ENCODE measurements around the gene KBTBD3.
"Not testable (repeated sequence)": the region's sequence is repeated elsewhere in the genome, so short reads cannot be mapped to it uniquely, and the experiment has no call there.

Gene KBTBD3

DNA sequence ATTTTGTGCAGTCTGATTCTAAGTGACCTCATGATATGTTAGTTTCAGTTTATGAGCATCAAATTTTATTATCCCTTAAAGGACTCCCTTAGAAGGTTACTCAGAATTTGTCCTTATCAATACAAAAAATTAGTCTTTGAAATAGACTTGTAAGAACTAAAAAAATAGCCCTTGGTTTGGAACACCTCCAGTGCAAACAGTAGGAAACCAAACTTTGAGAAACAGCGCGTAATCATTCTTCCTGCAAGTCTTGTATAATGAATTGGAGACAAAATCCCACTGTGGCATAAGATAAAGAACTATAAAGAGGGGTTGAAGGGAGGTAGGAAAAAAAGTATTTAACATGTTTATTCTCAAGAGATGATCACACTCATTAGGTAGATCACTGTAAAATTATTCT, 44.3 kb downstream of the KBTBD3 start:
- no peak overlapping the region for H3K4me3 Mint-ChIP-seq
- no peaks in the 10 kb centered on the region for H3K36me3 Mint-ChIP-seq (ENCODE audit: low read depth)
- no peak overlapping the region for H3K27ac Mint-ChIP-seq
- peaks cover under 1% of the 10 kb centered on the region for H3K9me3 Mint-ChIP-seq
- H3K27me3 Mint-ChIP-seq = peaks cover 6% of the 10 kb centered on the region
- no peaks in the 10 kb centered on the region for H3K4me1 Mint-ChIP-seq (ENCODE audit: low read depth)
- intact Hi-C loops (cut with micrococcal nuclease) = no loop called here

DNA sequence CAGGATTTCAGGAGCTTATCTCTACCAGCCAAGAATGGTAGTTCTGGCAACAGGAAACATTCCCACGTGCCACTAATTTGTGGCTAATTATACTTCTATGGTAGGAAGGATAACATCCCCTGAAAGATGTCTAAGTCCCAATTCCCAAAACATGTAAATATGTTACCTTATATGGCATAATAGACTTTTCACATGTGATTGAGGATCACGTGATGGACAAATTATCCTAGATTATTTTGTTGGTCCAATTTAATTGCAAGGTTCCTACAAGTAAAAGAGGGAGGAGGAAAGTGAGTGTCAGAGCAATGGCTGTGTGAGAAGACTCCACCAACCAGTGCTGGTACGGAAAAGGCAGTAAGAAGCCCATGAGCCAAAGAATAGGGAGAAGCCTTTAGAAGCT, 45.2 kb downstream of the KBTBD3 start:
- intact Hi-C loops (cut with micrococcal nuclease) = no loop called here
- no peaks in the 10 kb centered on the region for H3K36me3 Mint-ChIP-seq (ENCODE audit: low read depth)
- no peaks in the 10 kb centered on the region for H3K4me1 Mint-ChIP-seq (ENCODE audit: low read depth)
- peaks cover 6% of the 10 kb centered on the region for H3K27me3 Mint-ChIP-seq
- H3K9me3 Mint-ChIP-seq = peaks cover 10% of the 10 kb centered on the region
- no peak overlapping the region for H3K27ac Mint-ChIP-seq
- no peak overlapping the region for H3K4me3 Mint-ChIP-seq

DNA sequence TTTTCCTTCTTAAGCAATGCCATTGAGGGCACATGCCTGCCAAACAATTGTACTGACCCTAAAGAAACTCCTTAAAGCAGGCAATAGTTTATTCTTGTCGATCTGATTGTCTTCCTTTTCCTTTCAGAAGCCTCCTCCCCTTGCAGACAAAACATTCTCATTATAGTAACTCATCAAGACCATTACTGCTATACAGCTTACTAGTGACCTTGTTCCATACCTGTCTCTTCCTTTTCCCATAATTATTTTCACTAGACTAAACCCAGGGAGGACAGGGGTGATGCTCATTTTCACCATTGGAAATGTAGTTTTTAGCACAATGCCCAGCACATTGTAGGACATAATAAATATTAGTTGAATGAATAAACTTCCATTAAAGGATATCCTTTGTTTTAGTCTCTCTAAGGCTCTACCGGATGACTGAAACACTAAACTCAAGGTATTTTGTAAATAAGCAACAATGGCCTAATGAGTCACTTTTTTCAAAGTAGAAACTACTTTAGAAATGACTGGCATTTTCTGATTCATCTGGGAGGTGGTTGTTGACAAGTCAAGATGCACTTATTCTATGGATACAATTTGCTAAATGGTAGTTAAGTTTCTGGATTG, 45.8 kb downstream of the KBTBD3 start:
- peaks cover 12% of the 10 kb centered on the region for H3K9me3 Mint-ChIP-seq
- H3K4me1 Mint-ChIP-seq (ENCODE audit: low read depth) = no peaks in the 10 kb centered on the region
- H3K4me3 Mint-ChIP-seq = no peak overlapping the region
- intact Hi-C loops (cut with micrococcal nuclease) = no loop called here
- peaks cover 6% of the 10 kb centered on the region for H3K27me3 Mint-ChIP-seq
- H3K36me3 Mint-ChIP-seq (ENCODE audit: low read depth) = no peaks in the 10 kb centered on the region
- H3K27ac Mint-ChIP-seq = no peak overlapping the region

DNA sequence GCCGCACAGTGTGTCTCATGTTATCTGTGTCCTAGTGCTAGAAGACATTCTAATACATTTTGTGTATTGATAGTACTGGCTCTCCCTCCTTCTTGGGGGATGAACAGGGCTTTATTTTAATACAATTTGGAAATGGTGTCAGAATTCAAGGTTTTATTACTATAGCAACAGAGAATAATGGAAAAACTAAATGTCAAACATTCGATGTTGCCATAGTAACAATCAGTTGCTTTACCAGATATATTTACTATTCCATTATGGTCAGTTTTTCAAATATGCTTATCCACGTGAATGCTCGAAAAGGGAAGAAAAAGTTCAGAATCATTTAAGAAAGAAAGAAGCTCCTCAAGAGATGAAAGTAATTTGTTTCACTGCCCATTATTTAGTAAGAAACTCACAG, 46.5 kb downstream of the KBTBD3 start:
- peaks cover 12% of the 10 kb centered on the region for H3K9me3 Mint-ChIP-seq
- H3K4me1 Mint-ChIP-seq (ENCODE audit: low read depth) = no peaks in the 10 kb centered on the region
- H3K27me3 Mint-ChIP-seq = peaks cover 6% of the 10 kb centered on the region
- no peak overlapping the region for H3K27ac Mint-ChIP-seq
- intact Hi-C loops (cut with micrococcal nuclease) = no loop called here
- H3K36me3 Mint-ChIP-seq (ENCODE audit: low read depth) = no peaks in the 10 kb centered on the region
- H3K4me3 Mint-ChIP-seq = no peak overlapping the region

DNA sequence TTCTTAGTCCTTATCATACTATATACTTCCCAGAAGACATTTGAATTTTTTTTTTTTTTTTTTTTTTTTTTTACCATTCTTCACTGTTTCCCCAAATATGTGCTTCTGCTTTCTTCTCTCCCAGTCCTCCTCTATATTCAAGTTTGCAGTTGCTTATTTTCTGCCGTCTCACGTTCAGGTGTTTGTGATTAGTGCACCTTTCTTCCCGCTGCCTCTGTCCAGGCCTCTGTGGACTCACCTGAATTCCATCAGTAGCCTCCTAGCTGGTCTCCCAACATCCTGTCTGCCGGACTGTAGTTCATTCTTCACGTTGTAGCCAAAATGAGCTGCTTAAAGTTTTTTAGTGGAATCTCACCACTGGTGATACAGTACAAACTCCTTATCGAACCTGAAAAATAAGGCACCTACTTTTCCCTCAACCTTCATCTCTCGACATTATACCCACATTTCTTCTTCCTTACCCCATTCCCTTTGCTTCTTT, 54.3 kb downstream of the KBTBD3 start:
- peak overlapping the region; percentile 82 for H3K27ac Mint-ChIP-seq
- H3K27me3 Mint-ChIP-seq = peaks cover 3% of the 10 kb centered on the region
- peaks cover 21% of the 10 kb centered on the region for H3K9me3 Mint-ChIP-seq
- H3K36me3 Mint-ChIP-seq (ENCODE audit: low read depth) = peaks cover 36% of the 10 kb centered on the region
- peak overlapping the region; percentile 78 for H3K4me3 Mint-ChIP-seq
- peaks cover 35% of the 10 kb centered on the region for H3K4me1 Mint-ChIP-seq (ENCODE audit: low read depth)
- intact Hi-C loops (cut with micrococcal nuclease) = loop anchor here (1.0 kb wide), 1 partner anchor 54 kb away; the partner anchor contains the start of genes AASDHPPT and KBTBD3

DNA sequence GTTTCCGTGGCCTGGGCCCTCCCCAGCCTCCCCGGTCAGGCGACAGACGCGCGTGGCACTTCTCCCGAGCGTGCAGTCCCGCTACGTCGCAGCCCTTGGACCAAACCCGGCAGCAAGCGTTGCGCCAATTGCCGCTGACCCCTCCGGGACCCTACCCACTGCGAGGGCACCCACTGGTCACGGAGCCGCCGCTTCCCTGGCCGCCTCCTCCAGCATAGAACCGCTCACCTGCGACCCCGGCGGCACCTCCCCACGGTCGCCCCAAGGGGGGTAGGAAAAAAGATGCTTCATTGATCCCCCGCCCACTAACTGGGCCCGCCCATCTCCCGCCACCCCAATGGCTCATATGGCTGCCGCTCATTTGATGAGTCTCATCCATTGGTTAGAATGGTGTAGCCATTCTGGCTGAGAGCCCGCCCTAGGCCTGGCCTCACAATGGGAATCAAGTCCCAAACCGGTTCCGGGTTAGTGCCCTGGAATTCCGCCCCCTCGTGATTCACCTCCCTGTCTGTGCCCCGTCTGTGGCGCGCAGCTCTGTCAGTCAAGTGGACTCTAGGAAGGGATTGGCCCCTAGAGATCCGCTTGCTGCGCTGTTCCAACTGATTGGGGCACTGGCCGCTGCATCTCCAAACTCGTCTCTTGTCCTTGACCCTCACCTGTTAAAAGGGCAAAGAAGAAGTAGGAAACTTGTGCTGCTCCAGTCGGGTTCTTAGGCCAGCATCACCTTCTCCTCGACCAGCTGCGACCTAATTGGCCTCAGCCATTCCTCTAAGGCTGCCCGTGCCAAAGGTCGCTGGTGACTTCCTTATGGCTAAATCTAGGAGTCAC, 55.0 kb downstream of the KBTBD3 start, which contains the start of gene MSANTD4:
Gene MSANTD4, minus strand, starts transcription at position 274 of the 828 bp plus-strand sequence. CDS start 11,323 bp downstream, outside the sequence.
- peak within 1 kb of the TSS; percentile 78 for H3K4me3 Mint-ChIP-seq
- peaks cover 36% of the 10 kb centered on the region for H3K36me3 Mint-ChIP-seq (ENCODE audit: low read depth)
- H3K27ac Mint-ChIP-seq = peak within 1 kb of the TSS; percentile 82
- H3K4me1 Mint-ChIP-seq (ENCODE audit: low read depth) = peaks cover 35% of the 10 kb centered on the region
- H3K27me3 Mint-ChIP-seq = peaks cover 3% of the 10 kb centered on the region
- H3K9me3 Mint-ChIP-seq = peaks cover 15% of the 10 kb centered on the region
- intact Hi-C loops (cut with micrococcal nuclease) = loop anchor here (1.0 kb wide), 1 partner anchor 55 kb away; the partner anchor contains the start of genes AASDHPPT and KBTBD3

DNA sequence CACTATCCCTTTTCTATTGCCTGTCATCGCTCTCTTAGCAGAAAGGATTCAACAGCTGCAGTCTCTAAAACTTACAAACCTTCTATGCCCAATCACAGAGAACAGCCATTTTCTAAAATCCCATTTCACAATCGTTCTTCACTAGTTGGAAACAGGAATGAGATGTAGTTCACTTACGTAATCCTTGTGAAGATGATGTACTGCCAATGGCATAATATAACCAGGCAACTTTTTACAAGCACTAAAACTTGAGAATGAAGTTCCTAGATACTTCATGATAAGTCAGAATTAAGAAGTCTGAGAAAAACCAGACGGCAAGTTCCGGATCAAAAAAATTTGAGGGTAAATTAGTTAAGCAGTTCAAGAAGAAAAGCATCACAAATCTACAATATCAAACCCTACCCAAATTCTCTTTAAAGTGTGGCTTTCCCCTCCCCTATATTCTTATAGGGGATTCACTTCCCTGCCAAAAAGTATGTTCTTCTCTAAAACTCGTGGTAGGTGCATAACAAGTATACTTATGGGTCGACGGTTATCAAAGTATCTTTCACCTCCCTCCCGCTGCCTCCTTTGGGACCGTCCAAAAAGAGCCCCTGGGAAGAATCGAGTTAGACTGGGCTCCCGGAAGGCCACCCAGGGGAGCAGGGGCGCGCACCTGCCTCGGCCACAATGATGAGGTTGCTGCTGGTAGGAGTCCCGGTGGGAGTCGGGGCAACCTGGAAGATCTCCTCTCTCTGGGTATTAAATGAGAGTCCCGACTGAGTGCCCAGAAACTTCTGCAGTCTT, 55.8 kb downstream of the KBTBD3 start:
- intact Hi-C loops (cut with micrococcal nuclease) = no loop called here
- Mint-ChIP-seq H3K4me1 (ENCODE audit: low read depth) (peaks cover 38% of the 10 kb centered on the region), H3K27me3 (peaks cover 3% of the 10 kb centered on the region)

DNA sequence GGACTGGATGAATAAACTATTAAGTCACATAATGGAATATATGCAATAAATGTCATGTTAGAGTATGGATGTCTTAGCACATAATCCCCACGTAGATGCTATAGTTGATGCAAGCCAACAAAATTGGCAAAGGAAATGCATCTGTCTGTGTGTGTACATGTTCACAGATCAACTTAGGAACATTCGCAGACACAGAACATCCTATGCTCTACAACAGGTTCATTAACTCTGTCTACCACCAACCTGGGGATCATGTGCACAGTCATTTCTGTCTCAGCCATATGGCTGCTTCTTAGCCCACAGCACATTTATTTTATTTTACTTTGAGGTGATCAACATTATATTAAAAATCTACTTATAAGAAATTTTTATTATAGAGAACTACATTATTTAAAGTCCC, 60.1 kb downstream of the KBTBD3 start:
- intact Hi-C loops (cut with micrococcal nuclease) = no loop called here
- Mint-ChIP-seq H3K27ac (no peak overlapping the region), H3K4me3 (no peak overlapping the region), H3K9me3 (no peaks in the 10 kb centered on the region), H3K27me3 (no peaks in the 10 kb centered on the region), H3K4me1 (ENCODE audit: low read depth) (peaks cover 28% of the 10 kb centered on the region), H3K36me3 (ENCODE audit: low read depth) (peaks cover 47% of the 10 kb centered on the region)

More for the DNA sequence above, 55.8 kb downstream of the KBTBD3 start:
- peaks cover 10% of the 10 kb centered on the region for H3K9me3 Mint-ChIP-seq
- peak overlapping the region; percentile 82 for H3K27ac Mint-ChIP-seq
- H3K36me3 Mint-ChIP-seq (ENCODE audit: low read depth) = peaks cover 36% of the 10 kb centered on the region
- H3K4me3 Mint-ChIP-seq = peak overlapping the region; percentile 78

DNA sequence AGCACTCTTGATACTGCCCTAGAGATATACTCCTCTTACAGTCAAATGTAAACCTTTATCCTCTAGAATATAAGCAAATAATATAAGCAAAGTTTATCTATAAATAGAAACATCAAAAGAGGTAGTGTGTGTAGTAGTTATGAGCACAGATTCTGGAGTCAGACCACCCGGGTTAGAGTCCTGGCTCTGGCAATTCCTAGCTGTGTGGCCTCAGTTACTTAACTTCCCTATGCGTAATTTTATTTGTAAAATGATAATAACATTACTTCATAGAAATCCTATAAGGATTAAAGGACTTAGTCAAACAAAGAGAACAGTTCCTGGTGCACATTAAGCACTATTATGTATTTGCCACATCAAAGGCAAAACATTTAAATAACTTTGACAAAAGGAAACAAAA, 62.1 kb downstream of the KBTBD3 start:
- Mint-ChIP-seq H3K9me3 (peaks cover 16% of the 10 kb centered on the region), H3K4me3 (no peak overlapping the region), H3K4me1 (ENCODE audit: low read depth) (peaks cover 19% of the 10 kb centered on the region), H3K36me3 (ENCODE audit: low read depth) (peaks cover 53% of the 10 kb centered on the region), H3K27me3 (no peaks in the 10 kb centered on the region), H3K27ac (no peak overlapping the region)
- intact Hi-C loops (cut with micrococcal nuclease) = no loop called here

DNA sequence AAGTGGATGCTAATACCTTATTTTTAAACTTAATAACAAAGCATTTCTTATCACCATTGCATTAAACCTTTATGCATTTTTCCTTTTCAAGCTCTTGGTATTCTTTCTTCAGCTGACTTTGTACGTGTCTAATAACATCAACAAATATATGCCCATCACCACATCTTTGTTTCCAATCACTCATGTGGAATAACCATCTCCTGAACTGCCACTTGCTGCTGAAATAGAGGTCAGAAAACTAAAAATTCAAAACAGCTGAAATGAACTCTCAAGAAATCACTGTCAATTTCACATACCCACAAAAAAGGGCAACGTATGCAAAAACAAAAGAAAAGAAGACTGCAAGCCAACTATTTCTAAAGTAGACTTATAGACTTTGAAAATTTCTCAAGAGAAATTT, 62.5 kb downstream of the KBTBD3 start:
- intact Hi-C loops (cut with micrococcal nuclease) = no loop called here
- H3K9me3 Mint-ChIP-seq = peaks cover 19% of the 10 kb centered on the region
- H3K27ac Mint-ChIP-seq = no peak overlapping the region
- no peak overlapping the region for H3K4me3 Mint-ChIP-seq
- H3K4me1 Mint-ChIP-seq (ENCODE audit: low read depth) = peaks cover 15% of the 10 kb centered on the region
- no peaks in the 10 kb centered on the region for H3K27me3 Mint-ChIP-seq
- H3K36me3 Mint-ChIP-seq (ENCODE audit: low read depth) = peaks cover 53% of the 10 kb centered on the region

DNA sequence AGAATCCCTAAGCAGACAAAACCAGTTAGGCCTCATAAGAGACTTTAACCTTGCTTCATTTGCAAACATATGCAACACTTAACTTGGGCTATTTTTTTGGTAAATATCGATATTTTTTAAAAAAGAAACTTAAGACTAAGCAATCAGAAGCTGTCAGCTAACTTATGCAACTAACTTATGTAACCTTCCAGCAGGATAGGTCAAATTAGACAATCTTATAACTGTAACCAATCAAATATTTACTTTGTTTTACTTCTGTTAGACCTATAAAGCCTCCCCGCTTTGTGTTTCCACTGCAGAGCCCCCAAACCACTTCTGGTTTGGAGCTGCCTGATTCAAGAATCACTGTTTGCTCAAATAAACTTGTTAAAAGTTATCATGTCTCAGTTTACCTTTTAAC, 63.1 kb downstream of the KBTBD3 start:
- H3K4me3 Mint-ChIP-seq = no peak overlapping the region
- H3K9me3 Mint-ChIP-seq = peaks cover 23% of the 10 kb centered on the region
- H3K27ac Mint-ChIP-seq = no peak overlapping the region
- intact Hi-C loops (cut with micrococcal nuclease) = no loop called here
- H3K4me1 Mint-ChIP-seq (ENCODE audit: low read depth) = peaks cover 10% of the 10 kb centered on the region
- no peaks in the 10 kb centered on the region for H3K27me3 Mint-ChIP-seq
- H3K36me3 Mint-ChIP-seq (ENCODE audit: low read depth) = peaks cover 55% of the 10 kb centered on the region

DNA sequence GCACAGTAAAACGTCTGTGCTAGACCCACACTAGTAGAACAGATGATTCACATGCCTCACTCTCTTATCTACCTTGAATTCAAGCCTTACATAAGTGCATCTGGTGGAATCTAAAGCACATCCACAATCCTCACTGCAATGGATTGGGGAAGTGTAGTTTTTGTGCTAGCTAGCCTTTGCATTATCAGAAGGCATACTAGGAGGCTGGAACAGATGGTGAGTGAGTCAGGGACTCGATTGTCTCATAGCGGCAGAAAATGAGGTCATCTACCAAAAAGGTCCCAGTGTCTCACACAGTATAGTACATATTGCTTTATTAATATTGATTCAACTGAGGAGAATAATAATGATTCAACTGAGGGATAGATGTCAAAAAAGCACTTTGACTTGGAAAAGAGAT, 64.4 kb downstream of the KBTBD3 start:
- Mint-ChIP-seq H3K9me3 (peaks cover 23% of the 10 kb centered on the region), H3K27ac (no peak overlapping the region), H3K27me3 (no peaks in the 10 kb centered on the region), H3K4me3 (no peak overlapping the region), H3K36me3 (ENCODE audit: low read depth) (peaks cover 61% of the 10 kb centered on the region), H3K4me1 (ENCODE audit: low read depth) (peaks cover 6% of the 10 kb centered on the region)
- intact Hi-C loops (cut with micrococcal nuclease) = no loop called here

DNA sequence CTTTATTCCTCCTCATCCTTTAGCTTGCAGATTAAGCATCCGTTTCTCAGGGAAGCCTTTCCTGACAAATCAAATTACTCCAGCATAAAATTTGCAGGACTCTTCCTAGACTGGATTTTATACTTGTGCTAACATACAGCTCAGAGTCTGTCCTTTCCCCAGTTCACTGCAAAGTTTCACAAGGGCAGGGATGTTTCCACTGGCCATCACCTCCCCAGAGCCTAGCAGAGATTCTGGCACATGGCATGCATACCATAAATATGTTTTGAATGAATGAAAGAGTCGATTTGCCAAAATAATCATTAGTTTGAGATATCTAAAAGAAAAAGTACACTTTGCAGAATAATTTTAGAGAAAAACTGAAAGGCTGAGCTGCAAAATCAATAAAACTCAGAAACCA, 65.7 kb downstream of the KBTBD3 start:
- H3K4me3 Mint-ChIP-seq = no peak overlapping the region
- peaks cover 74% of the 10 kb centered on the region for H3K36me3 Mint-ChIP-seq (ENCODE audit: low read depth)
- no peaks in the 10 kb centered on the region for H3K27me3 Mint-ChIP-seq
- H3K27ac Mint-ChIP-seq = no peak overlapping the region
- H3K4me1 Mint-ChIP-seq (ENCODE audit: low read depth) = peaks cover 4% of the 10 kb centered on the region
- peaks cover 34% of the 10 kb centered on the region for H3K9me3 Mint-ChIP-seq
- intact Hi-C loops (cut with micrococcal nuclease) = no loop called here

DNA sequence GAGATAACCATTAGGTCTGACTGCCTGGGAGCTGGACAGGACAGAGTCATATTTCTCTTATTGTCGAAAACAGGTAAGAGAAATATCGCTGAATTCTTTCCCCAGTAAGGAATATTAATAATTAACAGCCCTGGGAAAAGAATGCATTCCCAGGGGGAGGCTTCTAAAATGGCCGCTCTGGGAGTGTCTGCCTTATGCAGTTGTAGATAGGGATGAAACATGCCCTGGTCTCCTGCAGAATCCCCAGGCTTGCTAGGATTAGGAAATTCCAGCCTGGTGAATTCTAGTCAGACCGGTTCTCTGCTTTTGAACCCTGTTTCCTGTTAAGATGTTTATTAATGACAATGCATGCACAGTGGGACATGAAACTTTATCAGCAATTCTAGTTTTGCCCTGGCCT, 74.1 kb downstream of the KBTBD3 start:
- H3K4me3 Mint-ChIP-seq; intact Hi-C loops (cut with micrococcal nuclease); H3K27me3 Mint-ChIP-seq; H3K27ac Mint-ChIP-seq; H3K4me1 Mint-ChIP-seq (ENCODE audit: low read depth): not testable (repeated sequence)
- peaks cover 75% of the 10 kb centered on the region for H3K36me3 Mint-ChIP-seq (ENCODE audit: low read depth)
- H3K9me3 Mint-ChIP-seq = peaks cover 71% of the 10 kb centered on the region
